ENCODE measurements around the gene TTC28.
"Not testable (repeated sequence)": the region's sequence is repeated elsewhere in the genome, so short reads cannot be mapped to it uniquely, and the experiment has no call there.

TTC28 gene

DNA sequence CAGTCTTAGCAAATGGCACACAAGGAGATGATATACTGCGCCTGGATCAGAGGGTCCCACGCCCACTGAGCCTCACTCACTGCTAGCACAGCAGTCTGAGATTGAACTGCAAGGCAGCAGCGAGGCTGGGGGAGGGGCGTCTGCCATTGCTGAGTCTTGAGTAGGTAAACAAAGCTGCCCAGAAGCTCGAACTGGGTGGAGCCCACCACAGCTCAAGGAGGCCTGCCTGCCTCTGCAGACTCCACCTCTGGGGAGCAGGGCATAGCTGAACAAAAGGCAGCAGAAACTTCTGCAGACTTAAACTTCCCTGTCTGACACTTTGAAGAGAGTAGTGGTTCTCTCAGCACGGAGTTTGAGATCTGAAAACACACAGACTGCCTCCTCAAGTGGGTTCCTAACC is 470.2 kb downstream of the TTC28 start:
- DNase-seq = not testable (repeated sequence)

DNA sequence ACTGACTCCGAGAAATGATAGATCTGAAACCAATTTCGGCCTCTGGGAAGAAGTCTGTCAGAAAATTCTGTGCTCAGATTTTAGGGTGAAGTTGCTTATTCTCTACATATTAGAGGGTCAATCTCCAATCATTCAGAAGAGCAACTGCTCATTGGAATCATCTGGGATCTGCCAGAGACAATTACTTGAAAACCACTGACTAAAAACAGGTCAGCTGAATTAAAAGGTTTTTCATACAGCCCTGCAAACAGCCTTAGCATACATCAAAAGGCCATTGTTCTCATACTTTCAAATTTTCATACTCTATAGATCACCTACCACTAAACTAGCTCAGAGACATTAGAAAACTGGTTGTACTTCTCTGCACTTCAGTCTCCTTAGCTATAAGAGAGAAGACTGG is 470.9 kb downstream of the TTC28 start:
- DNase-seq = no peak

DNA sequence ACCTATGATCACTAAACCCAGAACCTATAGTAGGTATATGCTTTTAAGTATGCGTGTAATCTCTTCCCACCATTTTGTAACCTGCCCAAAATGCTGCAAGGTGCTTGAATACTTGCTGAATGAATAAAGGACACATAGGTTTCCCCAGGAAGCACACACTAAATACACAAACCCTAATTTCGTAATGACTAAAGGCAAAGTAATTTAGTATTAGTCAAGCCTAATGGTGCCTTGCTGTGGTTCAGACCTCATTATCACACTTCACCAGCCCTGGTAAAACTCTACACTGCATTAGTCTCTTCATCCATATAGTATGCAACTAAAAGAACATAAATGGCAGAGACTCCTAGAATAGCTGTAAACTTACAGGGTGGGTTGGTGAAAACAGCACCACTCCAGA is 471.6 kb downstream of the TTC28 start:
- no peak for DNase-seq

DNA sequence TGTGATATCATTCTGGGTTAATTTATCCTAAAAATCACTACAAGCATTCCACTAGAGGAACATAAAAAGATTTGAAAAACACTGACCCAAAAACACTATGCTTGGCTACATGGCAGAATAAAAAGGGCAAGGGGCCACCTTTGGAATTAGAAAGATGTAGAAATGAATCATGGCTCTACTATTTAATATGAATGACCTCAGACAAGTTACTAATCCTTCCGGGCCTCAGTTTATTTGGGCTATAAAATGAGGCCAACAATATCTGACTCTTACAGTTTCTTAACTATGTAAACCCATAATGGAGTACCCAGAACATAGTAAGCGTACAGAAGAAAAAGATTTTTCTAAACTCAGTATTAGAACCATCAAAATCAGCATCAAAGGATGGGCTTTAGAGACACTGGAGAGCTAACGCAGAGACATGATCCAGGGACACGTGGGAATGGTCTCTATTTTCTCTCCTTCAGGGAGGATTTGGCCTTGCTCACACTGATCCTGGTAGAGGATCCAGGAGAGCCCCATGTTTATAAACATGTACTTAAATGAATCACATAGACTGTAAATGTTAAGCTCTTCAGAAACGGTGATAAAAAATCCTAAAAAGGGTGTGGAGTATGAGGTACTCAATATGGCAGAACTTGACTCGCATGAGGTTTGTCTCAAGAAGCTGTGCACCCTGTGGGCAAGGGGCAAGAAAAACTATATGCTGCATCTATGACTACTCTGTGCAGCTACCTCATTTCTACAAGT is 472.2 kb downstream of the TTC28 start:
- no peak for DNase-seq

DNA sequence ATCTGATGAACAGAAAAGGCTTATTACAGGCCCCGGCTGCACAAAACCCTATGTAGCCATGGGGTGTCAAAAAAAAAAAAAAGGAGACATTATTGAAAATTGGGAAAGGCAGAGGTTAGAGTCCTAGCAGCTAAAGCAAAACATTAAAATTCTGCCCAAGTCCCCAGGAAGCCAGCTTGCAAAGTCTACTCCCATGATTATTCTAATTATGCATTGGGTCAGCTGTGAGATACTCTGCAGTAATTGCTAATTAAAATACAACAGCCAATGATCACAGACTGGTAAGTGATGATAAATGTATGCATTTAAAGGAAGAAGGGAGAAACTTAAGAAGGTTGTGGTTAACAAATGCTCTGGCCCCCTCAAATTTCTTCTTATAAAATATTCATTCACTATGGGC is 473.7 kb downstream of the TTC28 start:
- no peak for DNase-seq

DNA sequence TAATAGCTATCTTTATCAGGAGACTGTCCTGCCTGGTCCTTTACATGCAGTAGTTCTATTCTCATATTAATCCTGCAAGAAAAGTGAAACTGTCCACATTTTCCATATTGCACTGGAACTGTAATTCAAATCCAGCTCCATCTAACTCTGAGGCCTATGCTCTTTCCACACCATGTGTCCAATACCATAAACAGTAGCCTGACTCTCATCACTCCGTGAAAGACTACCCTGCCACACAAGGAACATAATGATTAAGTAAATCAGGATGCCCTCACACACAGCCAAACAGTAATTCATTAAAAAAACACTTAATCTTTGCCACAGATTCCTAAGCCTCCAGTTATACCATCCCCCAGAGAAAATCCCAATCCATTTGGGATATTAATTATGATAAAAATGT is 475.3 kb downstream of the TTC28 start:
- no peak for DNase-seq

DNA sequence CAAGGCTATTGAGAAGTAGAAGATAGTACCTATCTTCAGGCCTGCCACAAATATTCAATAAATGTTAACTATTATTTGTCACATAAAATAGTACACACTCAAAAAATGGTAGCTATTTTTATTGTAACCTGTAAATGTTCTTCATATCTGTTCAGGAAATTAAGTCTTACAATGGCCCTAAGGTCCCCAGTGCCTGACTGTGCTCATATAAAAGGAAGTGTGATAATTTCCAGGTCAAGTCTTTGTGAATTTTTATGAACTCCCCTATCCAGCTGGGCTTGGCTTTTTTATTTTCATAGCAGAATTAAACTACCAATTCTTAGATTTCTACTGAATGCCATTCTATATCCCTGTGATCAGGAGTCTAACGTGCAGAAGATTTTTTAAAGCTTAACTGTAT is 476.4 kb downstream of the TTC28 start:
- DNase-seq = no peak

DNA sequence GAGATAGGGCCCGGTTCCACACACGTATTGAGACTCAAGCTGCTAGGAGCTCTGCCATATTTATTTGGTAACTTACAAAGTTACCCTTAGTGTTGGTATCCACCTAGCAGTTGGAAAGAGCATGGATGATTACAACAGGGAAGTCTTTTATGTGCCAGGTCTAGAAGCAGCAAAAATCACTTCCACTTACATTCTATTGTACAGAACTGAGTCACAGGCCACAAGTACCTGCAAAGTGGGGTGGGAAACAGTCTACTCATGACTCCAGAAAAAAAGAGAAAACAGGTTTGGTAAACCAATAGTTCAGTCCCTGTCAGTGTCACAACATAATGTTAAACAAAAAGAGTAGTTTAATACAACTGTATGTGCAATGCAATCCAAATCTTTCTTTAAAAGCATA is 480.9 kb downstream of the TTC28 start:
- no peak for DNase-seq

DNA sequence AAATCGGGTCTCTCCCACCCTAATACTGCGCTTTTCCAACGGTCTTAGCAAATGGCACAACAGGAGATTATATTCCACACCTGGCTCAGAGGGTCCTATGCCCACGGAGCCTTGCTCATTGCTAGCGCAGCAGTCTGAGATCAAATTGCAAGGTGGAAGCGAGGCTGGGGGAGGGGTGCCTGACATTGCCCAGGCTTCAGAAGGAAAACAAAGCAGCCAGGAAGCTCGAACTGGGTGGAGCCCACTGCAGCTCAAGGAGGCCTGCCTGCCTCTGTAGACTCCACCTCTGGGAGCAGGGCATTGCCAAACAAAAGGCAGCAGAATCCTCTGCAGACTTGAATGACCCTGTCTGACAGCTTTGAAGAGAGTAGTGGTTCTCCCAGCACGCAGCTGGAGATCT is 488.1 kb downstream of the TTC28 start:
- not testable (repeated sequence) for DNase-seq

DNA sequence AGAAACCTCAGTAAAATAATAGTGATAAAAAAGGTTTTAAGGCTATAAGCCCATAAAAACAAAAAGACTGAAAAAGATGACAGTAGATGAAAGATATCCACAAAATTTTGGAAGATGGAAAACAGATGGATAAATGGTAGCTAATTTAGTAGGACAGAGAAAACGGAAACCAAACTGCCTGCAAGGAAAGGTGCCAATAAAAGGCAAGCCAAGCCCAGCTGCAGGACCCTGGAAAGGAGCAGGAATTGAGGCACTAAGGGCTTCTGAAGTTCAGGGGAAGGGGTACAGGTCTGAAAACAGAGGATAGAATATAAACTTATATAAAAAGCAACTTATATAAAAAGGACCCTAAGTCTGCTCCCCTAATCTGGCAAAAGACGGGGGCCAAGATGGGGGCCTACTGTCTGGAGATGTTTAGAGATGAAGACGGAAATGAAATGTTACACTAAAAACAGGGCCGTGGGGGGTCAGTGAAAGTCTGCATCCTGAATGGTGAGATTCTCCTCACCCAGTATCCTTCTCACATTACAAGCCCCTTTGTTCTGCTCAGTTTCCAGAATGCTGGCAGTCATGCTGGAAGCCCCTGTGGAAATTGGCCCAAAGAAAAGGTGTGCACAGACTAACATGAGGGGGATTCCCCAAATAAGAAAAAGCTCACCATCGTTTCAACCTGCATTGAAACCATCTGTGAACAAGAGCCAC is 491.3 kb downstream of the TTC28 start:
- no peak for DNase-seq

DNA sequence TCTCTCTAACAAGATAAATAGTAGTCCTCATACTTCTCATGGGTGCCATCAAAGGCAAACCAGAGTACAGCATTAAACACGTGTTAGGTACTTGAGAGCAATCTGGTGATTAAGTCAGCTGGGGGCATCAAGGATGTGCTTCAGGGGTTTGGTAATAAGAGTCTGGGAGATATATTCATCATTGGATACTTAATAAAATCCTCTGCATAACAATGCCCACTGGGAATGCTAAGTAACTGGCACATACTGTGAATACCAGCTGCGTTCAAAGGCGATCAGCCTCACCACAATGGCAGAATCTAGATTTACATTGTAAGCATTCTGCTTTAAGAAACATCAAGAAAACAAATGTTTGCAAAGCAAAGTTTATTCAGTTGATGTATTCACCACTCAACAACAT is 492.0 kb downstream of the TTC28 start:
- DNase-seq = no peak

DNA sequence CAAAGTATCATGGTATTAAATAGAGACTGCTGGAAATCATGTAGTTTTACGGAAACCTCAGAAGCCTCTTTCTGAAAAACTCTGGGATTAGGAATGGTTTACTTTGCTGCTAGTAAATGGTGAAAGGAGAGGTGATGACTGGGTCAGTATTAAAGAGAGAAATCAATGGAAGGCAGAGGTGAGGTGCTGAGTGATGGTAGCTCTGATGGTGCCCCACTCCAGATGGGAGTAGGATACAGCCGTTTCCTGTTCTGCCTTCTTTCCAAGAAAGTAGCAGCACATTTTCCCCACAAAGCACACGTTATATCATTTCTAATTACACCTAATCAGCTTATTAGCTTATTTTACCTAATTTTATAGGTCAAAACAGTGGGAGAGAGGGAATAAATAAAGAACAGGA is 493.0 kb downstream of the TTC28 start:
- no peak for DNase-seq

DNA sequence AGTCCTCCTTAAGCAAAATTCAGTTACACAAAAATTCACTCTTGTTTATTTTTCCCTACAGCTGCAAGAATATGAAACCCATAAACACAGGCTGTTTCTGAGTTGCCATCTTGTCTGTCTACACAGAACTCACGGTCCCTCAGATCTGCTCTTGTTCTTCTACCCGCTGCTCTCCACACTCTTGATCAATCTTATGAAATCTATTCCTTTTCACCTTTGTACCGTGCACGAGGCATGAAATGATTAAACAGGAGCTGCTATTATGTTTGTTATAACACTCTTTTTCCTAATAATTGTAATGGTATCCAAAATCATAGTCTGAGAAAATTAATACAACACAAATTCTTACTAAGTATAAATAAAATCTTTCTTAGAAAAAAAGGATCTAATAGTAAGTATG is 494.5 kb downstream of the TTC28 start:
- DNase-seq = no peak

DNA sequence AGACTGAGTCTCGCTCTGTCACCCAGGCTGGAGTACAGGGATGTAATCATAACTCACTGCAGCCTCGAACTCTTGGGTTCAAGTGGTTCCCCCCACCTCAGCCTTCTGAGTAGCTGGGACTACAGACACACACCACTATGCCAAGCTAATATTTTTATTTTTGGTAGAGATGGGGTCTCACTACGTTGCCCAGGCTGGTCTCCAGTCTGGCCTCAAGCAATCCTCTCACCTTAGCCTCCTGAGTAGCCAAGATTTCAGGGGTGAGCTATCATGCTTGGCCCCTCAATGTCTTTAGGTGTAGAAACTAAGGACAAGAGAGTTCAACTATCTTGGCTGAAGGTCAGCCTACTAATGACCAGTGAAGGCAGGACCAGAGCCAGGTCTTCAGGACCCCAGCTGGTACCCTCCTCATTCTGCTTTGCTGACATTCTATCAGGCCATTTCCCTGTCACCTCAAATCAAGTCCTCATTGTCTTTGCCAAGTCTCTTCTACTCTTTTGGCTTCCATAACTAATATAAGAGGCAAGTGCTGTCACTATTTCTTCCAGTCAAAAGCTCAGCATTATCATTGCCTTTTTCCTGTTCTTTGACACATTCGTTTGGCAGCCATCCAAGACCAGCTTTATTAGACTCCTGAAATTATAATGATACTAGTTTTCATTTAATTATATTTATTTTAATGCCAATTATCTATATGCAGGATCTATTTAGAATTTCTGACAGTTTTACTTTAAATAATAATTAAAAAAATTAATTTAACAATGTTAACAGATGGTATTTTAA is 496.4 kb downstream of the TTC28 start:
- DNase-seq = no peak

DNA sequence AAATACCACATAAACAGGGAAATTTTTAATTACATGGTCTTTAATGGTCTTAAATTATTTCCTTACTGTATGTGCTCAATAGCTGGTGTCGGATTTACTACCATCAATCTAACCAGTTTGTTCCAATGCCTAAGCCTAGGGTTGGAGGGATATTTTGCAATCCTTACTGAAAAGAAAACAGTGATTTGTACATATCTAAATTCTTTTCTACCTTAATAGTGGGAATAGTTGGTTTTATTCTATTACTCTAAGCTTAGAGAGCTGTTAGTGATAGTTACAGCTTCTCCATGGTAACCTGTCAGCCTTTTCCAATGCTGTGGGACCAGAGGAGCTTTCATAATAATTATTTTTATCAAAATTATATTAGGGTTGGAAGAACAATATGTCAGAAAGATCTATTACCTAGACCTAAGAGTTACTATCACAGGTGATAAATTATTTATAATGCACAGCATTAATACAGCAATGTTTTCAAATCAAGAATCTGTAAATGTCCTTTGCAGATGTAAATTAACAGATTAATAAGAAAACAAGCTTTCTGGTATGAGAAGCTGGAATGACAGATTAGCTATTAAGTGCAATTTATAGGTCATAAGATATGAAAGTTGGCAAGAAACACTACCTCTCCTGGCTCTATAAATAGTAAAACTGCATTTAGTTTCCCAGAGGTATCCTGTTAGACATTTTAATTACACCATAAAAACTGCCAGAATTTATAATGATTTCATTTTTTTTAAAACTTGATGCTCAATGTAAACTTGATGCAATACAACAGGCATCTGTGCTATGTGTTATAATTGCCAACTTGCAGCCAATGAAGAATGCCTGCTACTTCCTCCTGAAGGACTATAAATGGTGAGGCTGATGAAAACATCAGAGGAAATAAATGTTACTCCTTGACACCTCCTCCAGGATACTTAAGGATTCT is 498.6 kb downstream of the TTC28 start:
- DNase-seq = no peak

DNA sequence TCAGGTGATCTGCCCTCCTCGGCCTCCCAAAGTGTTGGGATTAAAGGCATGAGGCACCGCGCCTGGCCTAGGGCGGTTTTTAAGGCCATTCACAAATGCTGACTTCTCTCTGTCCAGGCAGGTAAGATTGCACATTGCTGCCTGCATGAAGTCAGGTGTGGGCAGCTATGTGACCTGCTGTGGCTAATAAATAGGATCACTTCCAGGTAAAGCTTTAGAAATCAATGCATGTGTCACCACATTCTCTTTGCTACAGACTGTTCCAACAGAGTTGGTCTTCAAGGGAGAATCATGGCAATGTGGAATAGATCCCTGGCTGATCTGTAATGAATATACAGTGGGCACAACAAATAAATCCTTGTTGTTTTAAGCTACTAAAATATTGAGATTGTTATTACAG is 500.2 kb downstream of the TTC28 start:
- no peak for DNase-seq

DNA sequence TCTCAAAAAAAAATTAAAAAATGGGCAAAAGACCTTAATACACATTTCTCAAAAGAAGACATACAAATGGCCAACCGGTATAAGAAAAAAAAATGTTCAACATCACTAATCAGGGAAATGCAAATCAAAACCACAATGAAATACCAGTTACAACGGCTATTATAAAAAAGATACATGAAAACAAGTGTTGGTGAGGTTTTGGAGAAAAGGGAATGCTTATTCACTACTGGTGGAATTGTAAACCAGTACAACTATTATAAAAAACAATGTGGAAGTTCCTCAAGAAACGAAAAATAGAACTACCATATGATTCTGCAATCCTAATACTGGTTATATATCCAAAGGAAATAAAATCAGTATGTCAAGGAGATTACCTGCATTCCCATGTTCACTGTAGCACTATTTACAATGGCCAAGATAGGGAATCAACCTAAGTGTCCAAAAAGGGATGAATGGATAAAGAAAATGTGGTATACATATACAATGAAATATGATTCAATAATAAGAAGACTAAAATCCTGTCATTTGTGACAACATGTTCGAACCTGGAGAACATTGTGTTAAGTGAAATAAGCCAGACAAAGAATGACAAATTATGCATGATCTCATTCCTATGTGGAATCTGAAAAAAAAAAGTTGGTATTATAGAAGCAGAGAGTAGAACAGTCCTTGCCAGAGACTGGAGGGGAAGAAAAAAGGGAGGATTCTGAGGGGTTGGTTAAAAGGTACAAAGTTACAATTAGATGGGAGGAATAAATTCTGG is 503.7 kb downstream of the TTC28 start:
- no peak for DNase-seq

DNA sequence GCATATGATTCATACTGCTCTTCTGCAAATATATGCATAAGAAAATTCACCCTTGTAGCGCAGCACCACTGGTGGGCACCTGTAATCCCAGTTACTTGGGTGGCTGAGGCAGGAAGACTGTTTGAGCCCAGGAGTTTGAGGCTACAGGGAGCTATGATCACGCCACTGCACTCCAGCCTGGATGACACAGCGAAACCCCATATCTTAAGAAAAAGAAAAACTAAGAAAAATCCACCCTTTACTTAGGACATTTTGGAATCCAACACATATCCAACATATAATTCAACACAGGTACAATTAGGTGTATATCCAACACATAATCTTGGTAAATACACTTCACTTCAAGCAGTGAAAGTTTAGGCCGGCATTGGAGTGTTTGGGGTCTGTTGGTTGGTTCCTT is 505.1 kb downstream of the TTC28 start:
- no peak for DNase-seq

DNA sequence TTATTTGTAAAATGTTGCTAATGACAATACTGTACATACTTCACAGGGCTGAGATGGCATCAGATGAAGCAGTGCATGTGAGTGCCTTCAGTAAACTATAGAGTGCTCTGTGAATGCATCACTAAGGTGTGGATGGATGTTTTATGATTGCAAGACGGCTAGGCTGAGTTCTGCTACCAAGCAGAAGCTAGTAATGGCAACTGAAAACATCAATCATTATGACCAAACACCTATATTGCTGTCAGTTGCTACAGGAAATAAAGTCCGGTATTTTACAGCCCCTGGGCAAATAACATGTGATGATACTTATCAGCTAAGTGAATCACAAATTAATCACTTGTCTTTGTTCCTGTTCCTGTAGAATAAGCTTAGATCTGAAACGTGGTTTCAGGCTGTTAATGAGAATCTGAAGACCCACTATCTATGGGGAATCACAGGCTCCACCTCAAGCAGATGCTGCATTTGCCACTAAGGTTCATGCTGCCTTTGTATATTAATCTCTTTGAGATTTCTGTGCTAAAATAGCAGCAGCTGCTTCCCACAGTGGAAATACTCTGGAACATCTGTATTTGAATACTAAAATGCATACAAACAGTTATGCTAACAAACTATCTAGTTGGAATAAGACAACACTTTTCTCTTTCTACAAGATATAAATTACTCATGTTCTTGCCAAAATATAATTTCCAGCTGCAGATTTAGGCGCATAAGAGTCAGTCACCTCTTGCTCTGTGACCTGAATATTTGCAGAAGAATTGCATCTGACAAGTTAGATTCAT is 506.6 kb downstream of the TTC28 start:
- DNase-seq = no peak

DNA sequence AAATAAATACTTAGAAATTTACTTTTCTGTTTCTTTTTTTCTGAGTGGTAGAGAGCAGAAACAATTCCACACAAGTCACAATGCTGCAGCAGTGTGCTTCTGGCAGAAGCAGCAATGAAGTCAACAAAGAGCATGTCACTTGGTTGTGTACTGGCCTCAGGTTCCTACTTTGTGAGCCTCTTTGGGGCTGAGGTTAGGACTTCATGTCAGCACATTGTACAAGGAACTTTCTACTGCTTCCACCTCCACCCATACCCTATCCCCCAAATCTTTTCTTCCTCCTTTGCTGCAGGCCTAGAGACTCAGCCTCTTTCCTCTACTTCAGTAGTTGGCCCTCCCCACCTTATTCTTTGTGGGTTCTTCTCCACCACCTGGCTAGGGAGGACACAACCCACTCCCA is 507.9 kb downstream of the TTC28 start:
- DNase-seq = no peak

DNA sequence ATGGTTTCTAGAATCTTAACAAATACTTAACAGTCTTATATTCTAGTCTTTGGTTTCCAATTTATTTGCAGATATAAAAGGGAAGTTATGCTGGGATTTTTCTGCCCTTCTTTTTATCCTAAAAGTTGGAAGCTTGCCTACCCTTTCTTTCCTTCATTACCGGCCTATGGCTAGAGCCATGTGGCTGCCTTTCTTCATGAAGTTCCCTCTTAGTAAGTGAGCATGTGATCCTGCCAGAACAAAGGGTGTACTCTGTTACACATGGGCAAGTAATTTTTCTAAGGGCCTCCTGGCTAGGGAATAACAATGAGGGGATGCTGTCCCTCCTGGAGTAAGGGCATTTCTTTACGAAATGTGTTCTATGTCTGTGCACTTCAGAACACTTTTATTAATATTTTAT is 508.5 kb downstream of the TTC28 start:
- DNase-seq = no peak

Data from bone marrow (tissue), 2 donors.